Right lobe of liver (tissue), 4 donors: Measurements from ENCODE around the gene KIAA0825.

Experiments
- CTCF ChIP-seq, 4 donors: fragments of 200-600 bp in 3 of 4; fragments of 450-650 bp in 1 of 4; IDR thresholded peaks; one replicate each; pipeline versions ENCODE4 v1.5.1 to v1.8.0; 2016 to 2022; ENCODE audit warnings: antibody characterized with exemption in 4 of 4, mild to moderate bottlenecking in 2 of 4
- POLR2A ChIP-seq: fragments of 450-650 bp; IDR thresholded peaks from one replicate; pipeline ENCODE4 v1.6.1; 2017; ENCODE audit warnings: antibody characterized with exemption, mild to moderate bottlenecking
- donor health status: DM: no; HTN: no; CAD: no.
- donor health status: DM: no; HTN: no; CAD: no.
- donor health status: DM: no; HTN: yes; CAD: no.

DNA sequence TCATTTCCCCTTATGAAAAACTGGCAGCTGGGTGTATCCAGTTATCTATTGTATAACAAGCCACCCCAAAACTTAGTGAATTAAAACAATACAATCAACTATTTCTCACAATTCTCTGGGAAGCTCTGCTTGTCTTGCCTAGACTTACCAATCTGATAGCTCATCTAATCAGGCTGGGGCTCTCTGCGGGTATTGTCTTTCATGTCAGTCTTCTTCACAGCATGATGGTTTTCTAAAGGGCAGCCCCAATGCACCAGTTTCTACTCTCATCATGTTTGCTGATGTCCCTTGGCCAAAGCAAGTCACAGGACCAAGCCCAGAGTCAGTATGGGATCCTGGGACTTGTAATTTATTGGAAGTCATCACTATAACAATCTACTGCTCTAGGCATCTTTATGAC is 433.5 kb downstream of the KIAA0825 start:
- TF ChIP-seq CTCF (IDR thresholded peaks at IDR 0.05) (no peak), POLR2A (no peak)
